Stomach smooth muscle (tissue), 2 donors: Measurements from ENCODE around the gene MYLK.
"Not testable (repeated sequence)": the region's sequence is repeated elsewhere in the genome, so short reads cannot be mapped to it uniquely, and the experiment has no call there.

Experiments
- H3K27ac ChIP-seq: one replicate; pipeline ENCODE4 v1.7.0; 2013; ENCODE audit warnings: mild to moderate bottlenecking, low read length, inconsistent platforms
- H3K27me3 ChIP-seq, 2 donors: one replicate each; pipeline ENCODE4 v1.7.0; 2013; ENCODE audit warnings: low read length in 2 of 2; ENCODE audit not compliant: insufficient read depth in 2 of 2, control insufficient read depth in 1 of 2
- H3K36me3 ChIP-seq, 2 donors: one replicate each; pipeline ENCODE4 v1.7.0; 2013; ENCODE audit warnings: low read length in 2 of 2; ENCODE audit not compliant: control insufficient read depth in 2 of 2, insufficient read depth in 2 of 2
- H3K4me1 ChIP-seq: one replicate; pipeline ENCODE4 v1.7.0; 2013; ENCODE audit warnings: low read length; ENCODE audit not compliant: control insufficient read depth, insufficient read depth
- H3K4me3 ChIP-seq, 2 donors: one replicate each; pipeline ENCODE4 v1.7.0; 2013; ENCODE audit warnings: low read length in 2 of 2
- H3K9ac ChIP-seq, 2 donors: one replicate each; pipeline ENCODE4 v1.7.0; 2013; ENCODE audit warnings: low read length in 2 of 2, mild to moderate bottlenecking in 1 of 2
- H3K9me3 ChIP-seq, 2 donors: one replicate each; pipeline ENCODE4 v1.7.0; 2013; ENCODE audit warnings: low read length in 2 of 2; ENCODE audit not compliant: control insufficient read depth in 2 of 2
- donor health status: healthy.
- donor health status: Pancreatic carcinoma.

MYLK gene

GRCh38 chr3:123893012-123893411 is 8.9 kb upstream of the MYLK start:
- Histone ChIP-seq H3K36me3 (no peaks in the 10 kb centered on the region), H3K27ac (no peak overlapping the region), H3K9ac (no peak overlapping the region), H3K27me3 (no peaks in the 10 kb centered on the region), H3K4me3 (no peak overlapping the region), H3K4me1 (no peaks in the 10 kb centered on the region), H3K9me3 (no peaks in the 10 kb centered on the region)

- Histone ChIP-seq H3K4me1 (no peaks in the 10 kb centered on the region), H3K27me3 (no peaks in the 10 kb centered on the region), H3K27ac (no peak overlapping the region), H3K36me3 (no peaks in the 10 kb centered on the region), H3K9ac (no peak overlapping the region), H3K9me3 (no peaks in the 10 kb centered on the region), H3K4me3 (no peak overlapping the region)
These were observed 8.1 kb upstream of the MYLK start for GRCh38 chr3:123892195-123892594.

GRCh38 chr3:123890991-123891390 is 6.9 kb upstream of the MYLK start:
- H3K27ac ChIP-seq, H3K9me3 ChIP-seq, H3K4me1 ChIP-seq, H3K36me3 ChIP-seq, H3K27me3 ChIP-seq, H3K9ac ChIP-seq, H3K4me3 ChIP-seq: not testable (repeated sequence)

- H3K9ac ChIP-seq, H3K4me1 ChIP-seq, H3K27ac ChIP-seq, H3K4me3 ChIP-seq, H3K27me3 ChIP-seq, H3K9me3 ChIP-seq, H3K36me3 ChIP-seq: not testable (repeated sequence)
These were observed 6.0 kb upstream of the MYLK start for GRCh38 chr3:123890162-123890561.

- Histone ChIP-seq H3K4me1 (peaks cover 15% of the 10 kb centered on the region), H3K36me3 (no peaks in the 10 kb centered on the region), H3K9me3 (no peaks in the 10 kb centered on the region), H3K9ac (no peak overlapping the region), H3K27ac (no peak overlapping the region), H3K4me3 (no peak overlapping the region), H3K27me3 (no peaks in the 10 kb centered on the region)
These were observed 861 bp upstream of the MYLK start for GRCh38 chr3:123884993-123885392.

- Histone ChIP-seq H3K9me3 (no peaks in the 10 kb centered on the region), H3K4me3 (peak overlapping the region; percentile 76 to 78), H3K36me3 (no peaks in the 10 kb centered on the region), H3K9ac (peak overlapping the region; percentile 60 to 73), H3K27me3 (no peaks in the 10 kb centered on the region), H3K27ac (no peak overlapping the region), H3K4me1 (peaks cover 15% of the 10 kb centered on the region)
These were observed 380 bp downstream of the MYLK start for GRCh38 chr3:123883701-123884202.

GRCh38 chr3:123883111-123883510 is 1.0 kb downstream of the MYLK start:
- Histone ChIP-seq H3K9me3 (no peaks in the 10 kb centered on the region), H3K9ac (peak overlapping the region in 1 of 2 donors; percentile 60), H3K4me1 (peaks cover 15% of the 10 kb centered on the region), H3K4me3 (peak overlapping the region; percentile 76 to 78), H3K27me3 (no peaks in the 10 kb centered on the region), H3K36me3 (no peaks in the 10 kb centered on the region), H3K27ac (no peak overlapping the region)

- Histone ChIP-seq H3K9ac (no peak overlapping the region), H3K27me3 (no peaks in the 10 kb centered on the region), H3K27ac (no peak overlapping the region), H3K9me3 (no peaks in the 10 kb centered on the region), H3K4me3 (no peak overlapping the region), H3K4me1 (peaks cover 15% of the 10 kb centered on the region), H3K36me3 (no peaks in the 10 kb centered on the region)
These were observed 2.4 kb downstream of the MYLK start for GRCh38 chr3:123881771-123882170.

GRCh38 chr3:123880998-123881561 is 3.1 kb downstream of the MYLK start:
- no peak overlapping the region for H3K27ac ChIP-seq
- no peak overlapping the region for H3K9ac ChIP-seq
- H3K36me3 ChIP-seq, result no peaks in the 10 kb centered on the region
- H3K27me3 ChIP-seq, result no peaks in the 10 kb centered on the region
- H3K9me3 ChIP-seq, result no peaks in the 10 kb centered on the region
- H3K4me1 ChIP-seq, result peaks cover 15% of the 10 kb centered on the region
- no peak overlapping the region for H3K4me3 ChIP-seq

- no peaks in the 10 kb centered on the region for H3K27me3 ChIP-seq
- peaks cover 9% of the 10 kb centered on the region for H3K4me1 ChIP-seq
- peaks cover 0 to 4% of the 10 kb centered on the region in 2 donors for H3K36me3 ChIP-seq
- no peak overlapping the region for H3K4me3 ChIP-seq
- H3K9me3 ChIP-seq, result no peaks in the 10 kb centered on the region
- H3K9ac ChIP-seq, result no peak overlapping the region
- no peak overlapping the region for H3K27ac ChIP-seq
These were observed 5.3 kb downstream of the MYLK start for GRCh38 chr3:123878807-123879206.

- Histone ChIP-seq H3K4me1 (peaks cover under 1% of the 10 kb centered on the region), H3K9me3 (no peaks in the 10 kb centered on the region)
These were observed 6.2 kb downstream of the MYLK start for GRCh38 chr3:123877965-123878364.

More at GRCh38 chr3:123877965-123878364, 6.2 kb downstream of the MYLK start:
- no peaks in the 10 kb centered on the region for H3K27me3 ChIP-seq
- no peak overlapping the region for H3K27ac ChIP-seq
- no peak overlapping the region for H3K4me3 ChIP-seq
- H3K9ac ChIP-seq, result no peak overlapping the region
- peaks cover 0 to 4% of the 10 kb centered on the region in 2 donors for H3K36me3 ChIP-seq
